Thymus (tissue), 14 donors: ENCODE data around the gene ARSG. TPM values are rescaled to one million over a fixed set of nuclear protein-coding genes. Genes with fewer than 3 reads are reported as not detected.
"Not testable (repeated sequence)": the region's sequence is repeated elsewhere in the genome, so short reads cannot be mapped to it uniquely, and the experiment has no call there.

ENCODE experiments used
- DNase-seq, 9 donors: peaks; one replicate each; pipeline ENCODE4 v3.0.0-alpha.2; 2013; ENCODE audit warnings: low spot score in 9 of 9, low read depth in 6 of 9, missing footprints in 1 of 9
- H3K27ac ChIP-seq, 2 donors: one replicate each; pipeline ENCODE4 v1.5.1; 2013; ENCODE audit warnings: control low read depth in 1 of 2, low read depth in 1 of 2, low read length in 1 of 2, mild to moderate bottlenecking in 1 of 2, moderate library complexity in 1 of 2
- H3K27me3 ChIP-seq, 2 donors: one replicate each; pipeline ENCODE4 v1.5.1; 2013; ENCODE audit warnings: low read length in 1 of 2; ENCODE audit not compliant: control insufficient read depth in 2 of 2, insufficient read depth in 1 of 2
- H3K36me3 ChIP-seq, 2 donors: one replicate each; pipeline ENCODE4 v1.5.1; 2013; ENCODE audit warnings: low read length in 1 of 2, mild to moderate bottlenecking in 1 of 2, moderate library complexity in 1 of 2; ENCODE audit not compliant: control insufficient read depth in 2 of 2, insufficient read depth in 2 of 2
- H3K4me1 ChIP-seq, 2 donors: one replicate each; pipeline ENCODE4 v1.5.1; 2013; ENCODE audit warnings: low read length in 2 of 2; ENCODE audit not compliant: control insufficient read depth in 2 of 2, insufficient read depth in 2 of 2
- H3K4me3 ChIP-seq, 2 donors: one replicate each; pipeline ENCODE4 v1.5.1; 2013; ENCODE audit warnings: low read length in 2 of 2, control low read depth in 1 of 2, mild to moderate bottlenecking in 1 of 2
- H3K9me3 ChIP-seq, 2 donors: one replicate each; pipeline ENCODE4 v1.5.1; 2013; ENCODE audit warnings: low read length in 1 of 2, mild to moderate bottlenecking in 1 of 2; ENCODE audit not compliant: control insufficient read depth in 2 of 2, insufficient read depth in 1 of 2
- WGBS: extraction: QIAGEN DNeasy Blood & Tissue Kit; methylation state at CpG from one replicate; pipeline ENCODE4 v1.1.7; 2013; 5-methylcytosine and 5-hydroxymethylcytosine counted together
- long read RNA-seq, 10 donors: transcript quantifications; one replicate each; lab custom pipeline, GENCODE V29; 2026
- polyA plus RNA-seq: library from polyadenylated mRNA; stranded (reverse); fragments of 200-250 nt; gene quantifications from one replicate; pipeline ENCODE4 v1.2.3, GENCODE V29; 2013
- total RNA-seq: library from RNA; stranded (reverse); fragments of 120-200 nt; gene quantifications from one replicate; pipeline ENCODE4 v1.2.4, GENCODE V29; 2013
- donor health status: healthy.

The ARSG gene
- 5.2 TPM for total RNA-seq
- 2.6 TPM for polyA plus RNA-seq
- long read RNA-seq, donor 1 = 0 reads
- long read RNA-seq, donor 2 = 0 reads
- long read RNA-seq, donor 3 = 0 reads
- long read RNA-seq, donor 4 = 0 reads
- long read RNA-seq, donor 5 = 0 reads
- long read RNA-seq, donor 6 = 0 reads
- long read RNA-seq, donor 7, partial matches to known transcripts = 0 of 2 reads
- long read RNA-seq, donor 7, other reads (novel, unspliced or antisense) = 0 of 2 reads
- long read RNA-seq, donor 8 = 0 reads
- long read RNA-seq, donor 9 = 0 reads
- long read RNA-seq, donor 10 = 0 reads

DNA sequence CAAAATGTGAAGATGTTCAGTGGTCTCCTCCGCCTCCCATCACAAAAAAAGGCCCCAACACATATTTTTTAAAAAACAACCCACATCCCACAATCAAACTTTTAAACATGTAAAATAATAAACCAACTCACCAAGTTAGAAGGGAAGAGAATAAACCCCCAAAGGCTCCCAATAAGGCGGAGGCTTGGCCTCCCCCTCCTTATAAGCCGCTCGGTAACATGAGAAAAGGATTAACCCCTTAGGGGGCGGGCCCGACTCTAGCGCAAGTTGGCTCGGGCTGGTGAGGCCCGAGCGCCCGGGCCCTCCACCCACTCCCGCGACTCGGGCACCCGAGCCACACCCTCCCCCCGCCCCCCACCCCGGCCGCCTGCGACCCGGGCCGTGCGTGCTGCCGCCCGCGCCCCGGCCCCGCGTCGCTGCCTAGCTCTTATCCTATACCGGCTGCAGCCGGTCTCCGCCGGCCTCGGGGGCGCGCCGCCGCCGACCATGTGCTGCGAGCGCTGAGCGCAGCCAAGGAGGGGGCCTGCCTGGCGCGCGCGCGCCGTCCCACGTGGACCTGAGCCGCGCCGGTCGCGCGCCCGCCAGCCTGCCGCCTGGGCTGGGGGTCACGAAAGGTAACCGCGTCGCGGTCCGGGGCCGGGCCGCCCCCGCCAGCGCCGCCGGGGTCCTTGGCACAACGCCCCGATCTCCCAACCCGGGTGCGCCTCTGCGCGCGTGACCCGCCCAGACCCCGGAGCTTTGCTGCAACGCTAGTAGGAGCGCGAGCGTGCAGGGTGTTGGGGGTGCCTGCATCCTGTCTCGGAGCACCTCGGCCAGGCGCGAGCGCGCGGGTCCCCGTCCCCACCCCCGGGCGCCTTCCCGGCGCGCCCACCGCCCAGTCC is at the start of gene ARSG, which contains the start of gene SLC16A6:
ARSG (plus strand) TSS at position 541 of the 881 bp plus-strand sequence. CDS start 15,999 bp downstream, outside the sequence.
SLC16A6 (minus strand) TSS at position 173 of the 881 bp plus-strand sequence. CDS start 12,807 bp downstream, outside the sequence.
- H3K9me3 ChIP-seq = no peaks in the 10 kb centered on the region
- H3K4me1 ChIP-seq = peaks cover 12 to 38% of the 10 kb centered on the region in 2 donors
- peaks cover 0 to 16% of the 10 kb centered on the region in 2 donors for H3K27me3 ChIP-seq
- peak in 7 of 9 donors; percentile 73 to 93 (median 84) for DNase-seq
- H3K36me3 ChIP-seq = no peaks in the 10 kb centered on the region
- peak within 1 kb of the TSS; percentile 74 to 79 for H3K4me3 ChIP-seq
- under 1% methylated on average over 96 of the region's 96 CpGs for WGBS
- peak within 1 kb of the TSS; percentile 89 to 94 for H3K27ac ChIP-seq

DNA sequence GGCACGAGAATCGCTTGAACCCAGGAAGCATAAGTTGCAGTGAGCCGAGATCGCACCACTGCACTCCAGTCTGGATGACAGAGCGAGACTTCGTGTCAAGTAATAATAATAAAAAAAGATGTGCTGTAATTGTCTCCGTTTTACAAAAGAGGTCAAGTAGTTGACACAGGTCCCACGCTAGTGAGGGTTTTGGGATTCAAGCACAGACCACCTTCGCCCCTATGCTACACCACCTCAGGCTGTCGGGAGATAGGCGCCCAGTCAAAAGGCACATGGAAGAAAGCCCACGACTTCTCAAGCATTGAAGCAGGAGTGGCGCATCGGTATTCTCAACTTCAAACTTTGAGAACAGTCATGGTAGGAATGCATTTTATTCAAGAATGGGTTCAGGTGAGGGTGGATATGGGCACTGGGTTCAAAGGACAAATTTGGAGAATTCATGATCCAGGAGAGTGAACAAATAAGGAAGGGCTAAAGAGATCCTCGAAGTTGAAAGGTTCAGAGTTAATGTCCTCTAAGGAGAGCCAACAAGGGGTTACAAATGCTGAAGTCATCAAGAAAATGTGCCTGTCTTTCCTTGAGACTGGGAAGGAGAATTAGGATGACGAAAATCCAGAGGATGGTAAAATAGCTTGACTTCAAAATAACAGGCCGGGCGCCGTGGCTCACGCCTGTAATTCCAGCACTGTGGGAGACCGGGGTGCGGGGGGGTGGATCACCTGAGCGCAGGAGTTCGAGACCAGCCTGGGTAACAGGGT is 44.8 kb upstream of the ARSG start:
- peaks cover 0 to 7% of the 10 kb centered on the region in 2 donors for H3K9me3 ChIP-seq
- no peak overlapping the region for H3K4me3 ChIP-seq
- no peak overlapping the region for H3K27ac ChIP-seq

GRCh38 chr17:68247445-68248198 is 43.7 kb upstream of the ARSG start, which contains the start of gene AMZ2:
Gene AMZ2, plus strand, starts transcription at chr17:68248043. Its CDS starts 2,145 bp downstream, at chr17:68250188.
- H3K4me1 ChIP-seq = peaks cover 6 to 21% of the 10 kb centered on the region in 2 donors
- peak; percentile 74 to 98 (median 93) for DNase-seq
- peak within 1 kb of the TSS; percentile 97 to 98 for H3K27ac ChIP-seq
- H3K4me3 ChIP-seq = peak within 1 kb of the TSS; percentile 86 to 95
- no peaks in the 10 kb centered on the region for H3K27me3 ChIP-seq
- H3K9me3 ChIP-seq = peaks cover 0 to 7% of the 10 kb centered on the region in 2 donors
- peaks cover 3 to 4% of the 10 kb centered on the region in 2 donors for H3K36me3 ChIP-seq
- under 1% methylated on average over 97 of the region's 97 CpGs for WGBS

More for the DNA sequence above, 44.8 kb upstream of the ARSG start:
- no peak for DNase-seq
- WGBS = 94% methylated on average over 24 of the region's 24 CpGs
- H3K36me3 ChIP-seq = peaks cover 2 to 4% of the 10 kb centered on the region in 2 donors
- no peaks in the 10 kb centered on the region for H3K27me3 ChIP-seq
- H3K4me1 ChIP-seq = peaks cover 6 to 21% of the 10 kb centered on the region in 2 donors

DNA sequence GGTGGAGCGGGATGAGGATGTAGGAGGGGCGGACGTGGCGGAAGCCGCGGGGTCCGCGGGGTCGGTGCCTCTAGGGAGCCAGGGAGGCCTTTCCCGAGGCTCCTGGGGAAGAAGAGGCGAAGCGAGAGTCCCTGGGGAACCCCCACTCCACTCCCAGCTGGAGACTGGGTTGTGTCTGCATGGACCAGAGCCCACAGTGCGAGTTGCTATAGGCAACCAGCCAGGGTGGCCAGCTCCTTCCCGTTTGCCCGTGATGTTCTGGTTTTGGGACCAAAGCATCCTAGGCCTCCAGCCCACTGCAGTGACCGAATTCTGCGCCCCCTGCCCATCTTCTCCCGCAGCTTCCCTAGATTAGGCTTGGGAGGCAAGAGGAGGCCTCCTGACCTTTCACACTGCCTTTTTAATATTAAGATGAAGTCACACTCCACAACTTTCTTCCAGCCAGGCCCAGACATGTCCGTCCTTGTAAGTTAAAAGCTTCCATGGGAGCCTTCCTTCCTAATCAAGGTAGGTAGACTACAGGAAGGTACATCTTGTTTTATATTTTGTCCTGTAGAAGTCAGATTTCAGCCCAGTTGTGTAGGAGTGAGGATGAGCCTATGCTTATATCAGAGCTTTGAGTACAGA is 43.0 kb upstream of the ARSG start:
- Histone ChIP-seq H3K4me3 (peak overlapping the region; percentile 86 to 95), H3K27me3 (no peaks in the 10 kb centered on the region), H3K4me1 (peaks cover 6 to 21% of the 10 kb centered on the region in 2 donors), H3K27ac (peak overlapping the region; percentile 90 to 92), H3K9me3 (peaks cover 0 to 7% of the 10 kb centered on the region in 2 donors), H3K36me3 (peaks cover 3 to 4% of the 10 kb centered on the region in 2 donors)
- 6% methylated on average over 19 of the region's 19 CpGs for WGBS
- no peak for DNase-seq

DNA sequence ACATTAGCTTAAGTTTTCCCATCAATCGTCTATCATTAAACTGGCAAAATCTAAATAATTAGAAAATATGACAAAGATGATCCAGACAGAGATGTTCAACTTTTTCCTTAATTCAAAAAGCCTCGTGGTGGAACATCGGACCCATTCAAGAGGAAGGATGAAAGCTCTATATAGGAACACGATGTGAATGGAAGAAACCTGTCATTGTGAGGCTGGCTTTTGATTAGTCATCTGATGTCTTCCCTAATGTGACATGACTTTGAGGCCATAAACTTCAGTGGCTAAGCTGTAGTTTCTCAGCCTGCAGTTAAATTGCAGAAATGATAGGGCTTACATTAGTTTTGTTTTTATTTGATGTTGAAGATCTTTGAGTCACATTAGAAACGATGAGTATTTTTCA is 42.4 kb upstream of the ARSG start:
- no peak for DNase-seq
- Histone ChIP-seq H3K36me3 (peaks cover 3 to 4% of the 10 kb centered on the region in 2 donors), H3K4me3 (peak overlapping the region in 1 of 2 donors; percentile 95), H3K27me3 (no peaks in the 10 kb centered on the region), H3K27ac (peak overlapping the region in 1 of 2 donors; percentile 90), H3K9me3 (peaks cover 0 to 7% of the 10 kb centered on the region in 2 donors), H3K4me1 (peaks cover 6 to 27% of the 10 kb centered on the region in 2 donors)
- WGBS = 73% methylated on average over 5 of the region's 5 CpGs

GRCh38 chr17:68249354-68249765 is 41.9 kb upstream of the ARSG start:
- H3K9me3 ChIP-seq = peaks cover 0 to 7% of the 10 kb centered on the region in 2 donors
- H3K27ac ChIP-seq = peak overlapping the region in 1 of 2 donors; percentile 42
- no peak overlapping the region for H3K4me3 ChIP-seq
- no peaks in the 10 kb centered on the region for H3K27me3 ChIP-seq
- no peak for DNase-seq
- 75% methylated on average over 7 of the region's 7 CpGs for WGBS
- H3K36me3 ChIP-seq = peaks cover 3 to 4% of the 10 kb centered on the region in 2 donors
- peaks cover 8 to 30% of the 10 kb centered on the region in 2 donors for H3K4me1 ChIP-seq

DNA sequence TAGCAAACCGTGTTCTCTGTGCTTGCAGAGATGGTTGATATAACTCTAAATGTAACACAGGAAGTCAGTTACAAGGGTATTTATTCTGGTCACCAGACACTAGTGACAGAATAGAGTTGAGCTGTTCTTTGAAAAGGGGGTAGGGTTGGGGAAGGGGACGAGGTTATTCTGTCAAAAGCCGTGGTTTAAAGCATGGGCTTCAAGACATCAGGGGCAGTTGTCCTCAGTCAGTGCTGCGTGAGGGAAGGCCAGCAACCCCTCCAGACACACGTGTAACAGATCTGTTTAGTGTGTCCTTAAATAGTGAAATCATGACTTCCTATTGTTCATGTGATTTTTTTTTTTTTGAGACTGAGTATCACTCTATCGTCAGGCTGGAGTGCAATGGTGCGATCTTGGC is 37.9 kb upstream of the ARSG start:
- DNase-seq, H3K4me3 ChIP-seq, H3K27me3 ChIP-seq, H3K9me3 ChIP-seq: not testable (repeated sequence)
- Histone ChIP-seq H3K36me3 (peaks cover 6 to 14% of the 10 kb centered on the region in 2 donors), H3K4me1 (peaks cover 8 to 43% of the 10 kb centered on the region in 2 donors), H3K27ac (peak overlapping the region; percentile 81 to 88)
- WGBS = 46% methylated on average over 7 of the region's 7 CpGs
